Measurements from ENCODE around the gene LDB2.

- TF ChIP-seq CTCF (IDR thresholded peaks at IDR 0.05 in 4 of 5, conservative IDR thresholded peaks at IDR 0.05 in 1 of 5) (no peak), POLR2A (IDR thresholded peaks at IDR 0.05) (no peak)
Measured at GRCh38 chr4:16585053-16585452, 313.4 kb downstream of the LDB2 start.
